ENCODE results near the gene MYLK3. TPM values are rescaled to one million over a fixed set of nuclear protein-coding genes. Genes with fewer than 3 reads are reported as not detected.
A peak's percentile ranks its signal among the peaks of the same experiment; 100 is the strongest.

MYLK3 gene
- total RNA-seq, 8 experiments from 2014 or later = 0.21 to 5.3 (median 0.52) TPM; not detected in 1

GRCh38 chr16:46673320-46674013, 74.7 kb downstream of the MYLK3 start:
- no peak overlapping the region for H3K4me3 ChIP-seq
- H3K27ac ChIP-seq = no peak overlapping the region
- no peaks in the 10 kb centered on the region for H3K4me1 ChIP-seq (replicated peaks in 1 of 2)
- in situ Hi-C loops (cut with MboI; ENCODE audit: low pct_unique_long_range_greater_than_20kb in 2 of 9, low sequenced_read_pairs in 9 of 9, unreplicated experiment in 9 of 9) = no loop called here
- ATAC-seq (replicated peaks in 6 of 8) = peak; percentile 58 to 99 (median 86)
- 0 to 74% (median 60%) methylated on average over 2 to 6 of the region's 6 CpGs for WGBS, 10 experiments

DNA sequence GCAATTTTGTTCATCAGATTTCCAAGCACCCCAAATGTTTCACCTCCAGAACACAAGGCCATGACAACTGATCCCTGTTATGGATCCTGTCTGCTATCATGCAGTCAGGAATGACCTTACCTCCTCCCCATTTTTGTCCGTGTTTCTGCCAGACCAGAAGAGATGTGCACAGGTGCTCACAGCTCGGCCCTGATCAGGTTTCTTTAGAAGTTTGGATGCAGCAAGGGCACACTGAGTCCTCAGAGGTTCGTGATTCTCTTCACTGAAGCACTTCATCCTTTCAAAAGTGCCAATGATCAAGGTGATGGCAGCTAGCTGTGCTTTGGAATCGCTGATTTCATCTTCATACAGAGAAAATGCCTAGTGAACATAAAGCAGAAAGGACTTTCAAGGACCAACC, 86.0 kb downstream of the MYLK3 start:
- ATAC-seq (replicated peaks in 6 of 8) = no peak
- in situ Hi-C loops (cut with MboI; ENCODE audit: low pct_unique_long_range_greater_than_20kb in 2 of 9, low sequenced_read_pairs in 9 of 9, unreplicated experiment in 9 of 9) = no loop called here
- WGBS, 10 experiments = 0 to 100% (median 73%) methylated on average over 1 to 4 of the region's 4 CpGs; no CpG with 5 or more reads in 1 of the 10 experiments
- no peak overlapping the region for H3K4me3 ChIP-seq
- H3K4me1 ChIP-seq (replicated peaks in 1 of 2) = no peaks in the 10 kb centered on the region
- H3K27ac ChIP-seq = no peak overlapping the region

GRCh38 chr16:46658925-46659324, 89.2 kb downstream of the MYLK3 start:
- Histone ChIP-seq H3K4me1 (replicated peaks in 1 of 2) (no peaks in the 10 kb centered on the region), H3K4me3 (no peak overlapping the region), H3K27ac (no peak overlapping the region)
- in situ Hi-C loops (cut with MboI; ENCODE audit: low pct_unique_long_range_greater_than_20kb in 2 of 9, low sequenced_read_pairs in 9 of 9, unreplicated experiment in 9 of 9) = no loop called here
- WGBS, 10 experiments = 60 to 83% (median 67%) methylated on average over 1 of the region's 1 CpG; no CpG with 5 or more reads in 6 of the 10 experiments
- peak in 3 of 8 experiments; percentile 11 to 45 (median 37) for ATAC-seq (replicated peaks in 6 of 8)

Other genes starting within 250 kb of the MYLK3 start
- 10 to 100 TPM in 3 of 8 experiments, 1 to 10 TPM in 2, under 1 TPM in 3; 0.05 to 17.1 (median 1.3) TPM for gene SHCBP1, start 127.0 kb downstream of the MYLK3 start, total RNA-seq
- 10 to 100 TPM; 39.6 to 80.6 (median 54.8) TPM for gene VPS35, start 59.2 kb downstream of the MYLK3 start, total RNA-seq
- 10 to 100 TPM in 3 of 8 experiments, 1 to 10 TPM in 5; 2.8 to 39.8 (median 5.9) TPM for gene ORC6, start 58.7 kb downstream of the MYLK3 start, total RNA-seq
- 10 to 100 TPM in 7 of 8 experiments, 1 to 10 TPM in 1; 5.3 to 23.6 (median 16.2) TPM for gene C16orf87, start 82.8 kb upstream of the MYLK3 start, total RNA-seq
- 10 to 100 TPM in 7 of 8 experiments, 1 to 10 TPM in 1; 4.8 to 67.0 (median 24.6) TPM for gene GPT2, start 136.0 kb upstream of the MYLK3 start, total RNA-seq
- 100 to 1,000 TPM in 2 of 8 experiments, 10 to 100 TPM in 6; 66.6 to 152 (median 82.5) TPM for gene DNAJA2, start 225.3 kb upstream of the MYLK3 start, total RNA-seq

Measured in motor neuron (in vitro differentiated cells).